Stimulated activated CD8-positive, alpha-beta memory T cell treated with anti-CD3 and anti-CD28 coated beads, Interleukin-2, amount 100 ng/mL, for 48 hours (primary cell): ENCODE measurements around the gene PLXNC1.

Experiments
- DNase-seq, 2 donors: peaks; one replicate each; pipeline ENCODE4 v3.0.0-alpha.2; 2020; ENCODE audit warnings: low read depth in 2 of 2

The PLXNC1 gene

DNA sequence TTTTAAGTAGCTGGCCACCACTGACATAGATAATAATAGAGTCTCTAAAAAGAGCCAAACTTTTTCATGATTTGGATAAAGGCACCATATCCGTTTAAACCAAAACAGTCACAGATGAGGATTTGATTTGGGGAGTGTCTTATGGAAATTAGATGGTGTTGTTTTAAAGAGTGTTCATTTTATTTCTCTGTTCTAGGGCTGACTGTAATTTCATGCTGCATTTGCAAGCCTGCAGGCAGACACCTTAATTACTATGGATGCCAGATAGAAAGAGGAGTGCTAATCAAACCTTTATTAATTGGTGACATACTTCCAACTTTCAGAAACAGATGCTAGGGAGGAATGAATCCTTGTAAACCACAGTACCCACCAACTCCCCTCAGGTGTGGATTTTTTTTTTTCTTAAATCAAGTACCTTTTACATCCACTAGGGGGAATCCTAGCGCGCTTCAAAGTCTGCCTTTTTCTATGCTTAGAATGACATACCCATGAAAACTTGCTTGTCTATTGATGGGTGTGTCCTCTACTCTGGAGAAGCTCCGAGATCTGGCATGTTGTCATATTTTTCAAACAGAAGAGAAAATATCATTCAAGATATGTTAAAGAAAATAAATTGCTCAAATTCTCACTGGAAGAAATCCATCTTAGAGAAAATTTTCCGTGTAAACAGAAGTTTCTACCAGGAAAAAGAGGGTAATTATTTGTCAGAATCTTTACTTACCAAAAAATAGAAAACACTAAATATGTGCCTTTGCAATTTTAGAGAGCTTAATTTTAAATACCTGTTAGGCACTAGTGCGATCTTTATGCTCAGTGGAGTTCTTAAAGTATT is 14.2 kb upstream of the PLXNC1 start:
- DNase-seq: no peak

DNA sequence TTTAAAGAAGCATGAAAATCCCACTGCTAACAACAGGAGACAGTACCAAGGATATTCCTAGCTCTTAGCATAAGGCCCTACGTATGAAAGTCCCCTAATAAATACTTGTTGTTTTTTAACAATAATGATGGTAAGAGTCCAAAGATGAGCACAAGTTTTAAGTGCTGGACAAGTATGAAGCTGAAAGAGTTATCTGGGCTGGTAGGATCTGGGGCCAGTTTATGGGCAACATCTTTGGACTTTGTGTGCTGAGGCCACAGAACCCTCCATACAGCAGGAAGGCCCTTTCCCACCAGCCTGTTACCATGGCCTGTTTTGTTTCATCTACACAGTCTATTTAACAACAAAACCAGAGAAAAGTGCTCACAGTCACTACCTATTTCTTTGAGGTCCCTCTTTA is 12.5 kb upstream of the PLXNC1 start:
- DNase-seq: no peak

DNA sequence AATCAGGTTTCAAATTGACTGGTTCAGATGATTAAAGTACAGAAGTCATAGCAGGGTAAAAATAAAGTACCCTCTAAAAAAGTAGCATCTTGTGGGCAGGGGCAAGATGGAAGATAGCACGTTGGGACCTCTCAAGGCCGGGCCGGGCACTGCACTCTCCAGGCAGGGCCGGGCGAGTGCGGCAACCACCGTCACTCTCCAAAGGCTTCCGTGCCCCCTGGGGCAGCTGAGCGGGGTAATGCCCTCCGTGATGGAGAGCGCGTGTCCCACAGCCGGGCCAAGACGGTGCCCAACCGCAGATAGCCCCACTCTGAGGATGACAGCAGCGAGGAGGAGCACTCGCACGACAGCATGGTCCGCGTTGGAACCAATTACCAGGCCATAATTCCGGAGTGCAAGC is 8.6 kb upstream of the PLXNC1 start:
- no peak for DNase-seq

DNA sequence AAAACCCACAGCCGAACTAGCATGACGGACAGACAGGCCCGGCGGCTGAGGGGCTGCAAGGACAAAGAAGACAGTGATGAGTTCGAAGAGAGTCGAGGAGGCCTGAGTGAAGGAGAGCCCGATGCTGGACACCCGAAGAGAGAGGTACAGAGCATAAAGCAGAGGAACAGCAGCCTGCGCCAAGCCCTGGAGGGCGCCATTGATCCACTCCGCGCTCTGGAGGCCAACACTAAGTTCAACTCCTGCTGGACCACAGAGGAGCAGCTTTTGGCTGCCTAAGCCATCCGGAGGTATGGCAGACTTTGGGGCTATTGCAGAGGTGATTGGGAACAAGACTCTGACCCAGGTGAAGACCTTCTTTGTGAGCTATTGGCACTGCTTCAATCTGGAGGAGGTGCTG is 7.8 kb upstream of the PLXNC1 start:
- peak; percentile 38 for DNase-seq

DNA sequence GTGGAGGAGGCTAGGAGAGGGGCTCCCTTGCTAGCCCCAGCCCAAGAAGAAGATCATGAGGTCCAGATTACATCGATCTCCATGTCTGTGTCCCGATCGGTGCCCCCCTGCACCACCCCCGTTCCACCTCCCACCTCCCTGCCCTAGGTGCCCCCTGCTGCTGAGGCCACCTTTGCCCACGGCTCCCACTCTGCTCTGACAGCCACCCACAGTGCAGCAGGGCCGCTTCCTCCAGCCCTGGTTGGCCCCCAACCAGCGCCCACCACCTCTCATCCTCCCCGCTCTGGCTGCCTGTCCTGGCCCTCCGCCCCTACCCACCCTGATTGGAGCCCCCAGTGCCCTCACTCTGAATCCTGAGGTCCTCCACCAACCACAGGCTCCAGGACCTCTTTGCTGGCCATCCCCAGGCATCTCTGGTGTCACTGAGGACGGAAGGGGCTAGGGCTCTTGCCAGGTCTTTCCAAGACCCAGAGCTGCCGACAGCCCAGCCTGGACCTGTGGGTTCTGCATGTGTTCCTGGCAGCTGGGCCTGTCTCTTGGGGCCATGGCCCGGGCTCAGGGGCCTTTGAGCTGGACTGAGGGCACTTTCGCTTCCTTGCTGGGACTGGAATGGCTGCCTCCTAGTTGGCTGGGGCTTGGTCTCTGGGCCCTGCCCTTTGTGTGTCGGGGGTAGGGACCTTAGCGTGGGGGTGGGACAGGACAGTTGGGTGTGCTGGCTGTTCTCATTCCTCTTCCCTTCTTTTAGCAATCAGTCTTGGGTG is 7.2 kb upstream of the PLXNC1 start:
- DNase-seq: no peak

DNA sequence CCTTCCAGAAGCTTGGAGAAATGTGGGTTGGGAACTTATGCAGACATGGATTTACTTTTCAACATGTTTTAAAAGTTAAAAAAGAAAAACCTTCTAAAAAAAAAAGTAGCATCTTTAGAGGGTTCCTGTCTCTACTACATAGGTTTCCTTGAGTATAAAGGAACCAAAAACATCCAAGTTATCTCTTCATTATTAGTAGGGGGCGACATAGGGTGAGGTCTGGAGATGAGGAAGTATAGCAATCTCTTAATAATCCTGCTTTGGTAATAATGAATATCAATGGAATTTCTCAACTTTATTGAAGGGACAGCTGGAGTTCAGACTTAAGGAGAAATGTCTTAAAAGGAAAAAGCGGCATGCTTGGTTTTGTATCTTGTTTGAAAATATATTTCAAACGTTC is 6.5 kb upstream of the PLXNC1 start:
- no peak for DNase-seq

DNA sequence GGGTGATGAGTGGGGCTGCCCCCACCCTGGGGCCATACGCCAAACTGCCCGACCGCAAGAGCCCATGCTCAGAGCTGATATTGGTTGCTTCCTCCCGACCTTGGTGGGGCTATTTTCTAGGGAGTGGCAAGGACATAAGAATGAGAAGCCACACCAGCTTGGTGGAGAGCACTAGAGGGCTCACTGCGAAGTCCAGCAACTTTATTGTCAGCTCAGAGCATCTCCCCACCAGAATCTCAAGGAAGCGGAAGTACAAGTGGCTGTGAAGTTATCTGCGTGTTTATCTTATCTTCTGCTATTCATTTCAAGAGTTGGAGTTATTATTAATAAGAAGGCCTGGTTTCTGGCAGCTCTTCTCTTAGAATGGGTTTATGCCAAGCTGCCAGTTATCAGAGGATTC is 4.9 kb upstream of the PLXNC1 start:
- no peak for DNase-seq

DNA sequence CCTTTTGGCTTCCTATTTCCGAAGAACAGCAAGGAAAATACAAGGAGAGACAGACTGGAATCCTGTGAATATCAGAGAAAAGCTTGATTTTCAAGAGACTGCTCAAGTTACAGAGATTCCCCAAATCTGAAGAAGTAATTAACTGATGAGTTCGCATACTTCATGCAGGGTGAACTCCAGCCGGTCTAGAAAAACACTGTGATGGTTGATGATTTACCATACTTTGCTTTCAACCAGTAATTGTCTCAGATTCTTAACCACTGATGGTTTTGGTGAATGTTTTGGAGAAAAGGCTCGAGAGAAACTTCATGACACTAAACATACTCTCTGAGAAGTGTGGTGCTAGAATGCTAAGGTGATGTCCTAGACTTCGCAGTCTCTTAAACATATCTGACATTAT is 4.4 kb upstream of the PLXNC1 start:
- DNase-seq: no peak

DNA sequence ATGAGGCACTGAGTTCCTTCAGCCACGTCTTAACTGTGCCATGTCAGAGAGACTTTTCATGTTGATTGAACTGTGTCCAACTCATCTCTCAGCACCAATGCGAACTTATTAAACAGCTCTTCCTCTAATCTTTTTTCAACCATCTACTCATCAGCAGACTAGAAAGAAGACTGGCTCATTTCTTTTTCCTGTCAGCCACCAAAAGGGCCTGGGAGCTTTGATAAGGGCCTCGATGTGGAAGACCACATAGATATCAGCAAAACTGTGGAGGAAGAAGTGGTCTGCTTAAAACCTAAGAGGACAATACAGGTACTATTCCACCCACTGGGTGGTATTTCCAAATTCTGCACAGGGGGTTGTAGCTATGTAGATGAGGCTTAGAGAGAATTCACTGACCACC is 3.6 kb upstream of the PLXNC1 start:
- DNase-seq: no peak

DNA sequence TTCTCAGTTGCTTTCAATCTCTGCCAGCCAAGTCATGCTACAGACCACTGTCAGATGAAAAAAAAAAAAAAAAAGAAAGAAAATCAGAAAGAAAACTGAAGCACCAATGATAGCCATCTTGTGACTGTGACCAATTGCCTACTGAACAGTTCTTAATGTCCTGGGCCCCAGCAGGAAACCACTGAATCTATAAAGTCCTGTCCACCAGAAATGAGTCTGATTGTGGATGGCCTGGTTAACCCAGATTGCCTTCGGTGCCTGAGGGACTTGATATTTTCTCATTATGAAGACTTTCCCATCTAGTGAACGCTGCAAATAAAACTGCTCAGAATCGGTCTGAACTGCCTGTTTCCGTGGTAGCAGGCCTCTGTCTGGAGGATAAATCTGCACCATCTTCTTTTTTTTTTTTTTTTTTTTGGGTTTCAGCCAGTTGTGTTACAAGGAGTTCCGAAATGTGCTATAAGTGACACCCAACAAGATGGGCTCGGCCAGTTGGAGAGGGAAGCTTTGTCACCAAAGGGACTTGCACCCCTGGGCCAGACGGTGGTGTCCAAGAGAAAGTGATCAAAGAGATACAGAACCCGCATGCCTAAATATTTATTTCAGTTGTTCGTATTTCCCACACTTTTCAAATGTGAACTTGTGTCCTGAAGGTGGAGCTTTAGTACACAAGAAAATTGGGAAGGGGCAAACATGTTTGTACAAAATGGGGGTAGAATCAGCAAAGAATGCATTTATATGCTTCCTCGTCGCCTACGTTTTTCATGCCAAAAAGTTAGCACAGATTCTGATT is 3.0 kb upstream of the PLXNC1 start:
- no peak for DNase-seq

DNA sequence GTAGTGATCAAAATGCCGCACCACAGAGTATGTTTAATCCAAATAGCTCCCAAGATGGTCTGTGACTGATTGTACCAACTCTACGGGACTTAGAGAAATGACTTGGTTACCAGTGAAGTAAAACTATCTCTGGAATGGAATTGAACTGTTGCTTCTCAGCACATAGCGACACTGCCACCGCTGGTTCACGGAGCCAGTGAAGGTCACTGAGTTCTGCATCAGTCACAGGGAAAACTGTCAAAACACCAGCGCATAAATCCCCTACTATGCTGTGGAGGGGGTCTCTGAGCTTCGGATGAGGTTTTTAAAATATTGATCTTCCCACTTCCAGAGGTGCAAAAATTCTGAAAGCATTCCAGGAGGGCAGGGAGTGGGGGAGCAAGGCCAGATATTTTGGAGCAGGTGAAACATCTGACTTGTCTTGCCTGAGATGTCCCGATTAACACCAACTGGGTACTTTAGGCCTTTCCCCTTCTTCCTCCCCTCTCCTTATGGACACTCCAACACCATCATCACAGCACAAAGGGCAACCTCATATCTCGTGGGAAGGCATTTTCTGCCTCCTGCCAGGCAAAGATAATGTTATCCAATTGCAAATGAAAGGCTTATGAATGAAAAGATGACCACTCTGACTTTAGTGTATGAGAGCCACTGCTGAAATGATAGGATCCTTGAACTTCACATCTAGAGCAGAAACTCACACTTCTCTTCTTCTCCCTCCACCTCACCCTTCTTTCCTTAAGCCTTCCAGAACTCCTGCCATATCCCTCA is 2.0 kb upstream of the PLXNC1 start:
- DNase-seq: no peak

DNA sequence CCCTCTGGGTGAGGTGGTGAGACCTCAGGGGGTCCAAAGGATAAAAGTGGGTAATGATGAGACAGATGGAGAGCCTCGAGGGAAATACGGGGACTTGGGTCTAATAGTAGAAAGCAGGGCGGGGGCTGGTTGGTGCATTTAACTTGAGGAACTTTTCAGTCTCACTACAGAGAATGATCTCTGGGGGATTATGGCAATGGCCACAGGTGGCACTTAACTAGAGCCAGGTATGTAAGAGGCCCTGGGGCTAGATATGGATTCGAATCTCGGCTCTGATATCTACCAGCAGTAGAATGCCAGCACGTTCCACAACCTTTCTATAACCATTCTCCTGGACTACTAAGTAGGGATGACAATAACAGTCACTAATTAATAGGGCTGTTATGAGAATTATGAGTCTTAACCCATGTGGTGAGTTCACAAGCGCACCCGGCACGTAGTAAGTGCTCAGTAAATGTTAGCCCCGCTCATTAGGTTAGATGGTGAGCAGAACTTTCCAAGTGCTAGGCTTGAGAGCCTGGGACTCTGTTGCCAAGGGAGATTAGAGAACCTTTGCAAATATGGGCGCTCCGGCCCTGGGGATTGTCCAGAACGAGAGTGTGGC is 888 bp upstream of the PLXNC1 start:
- no peak for DNase-seq

DNA sequence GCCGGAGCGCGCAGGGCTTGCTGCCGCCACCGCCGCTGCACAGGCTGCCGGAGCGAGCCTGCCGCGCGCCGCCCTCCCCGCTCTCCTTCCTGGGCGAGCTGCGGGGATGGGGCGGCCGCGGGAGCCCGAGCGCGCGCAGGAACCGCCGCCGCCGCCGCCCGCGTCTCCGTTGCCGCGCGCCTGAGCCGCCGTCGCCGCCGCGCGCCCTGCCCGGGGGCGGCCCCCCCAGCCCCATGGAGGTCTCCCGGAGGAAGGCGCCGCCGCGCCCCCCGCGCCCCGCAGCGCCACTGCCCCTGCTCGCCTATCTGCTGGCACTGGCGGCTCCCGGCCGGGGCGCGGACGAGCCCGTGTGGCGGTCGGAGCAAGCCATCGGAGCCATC is 352 bp downstream of the PLXNC1 start:
- DNase-seq: no peak

DNA sequence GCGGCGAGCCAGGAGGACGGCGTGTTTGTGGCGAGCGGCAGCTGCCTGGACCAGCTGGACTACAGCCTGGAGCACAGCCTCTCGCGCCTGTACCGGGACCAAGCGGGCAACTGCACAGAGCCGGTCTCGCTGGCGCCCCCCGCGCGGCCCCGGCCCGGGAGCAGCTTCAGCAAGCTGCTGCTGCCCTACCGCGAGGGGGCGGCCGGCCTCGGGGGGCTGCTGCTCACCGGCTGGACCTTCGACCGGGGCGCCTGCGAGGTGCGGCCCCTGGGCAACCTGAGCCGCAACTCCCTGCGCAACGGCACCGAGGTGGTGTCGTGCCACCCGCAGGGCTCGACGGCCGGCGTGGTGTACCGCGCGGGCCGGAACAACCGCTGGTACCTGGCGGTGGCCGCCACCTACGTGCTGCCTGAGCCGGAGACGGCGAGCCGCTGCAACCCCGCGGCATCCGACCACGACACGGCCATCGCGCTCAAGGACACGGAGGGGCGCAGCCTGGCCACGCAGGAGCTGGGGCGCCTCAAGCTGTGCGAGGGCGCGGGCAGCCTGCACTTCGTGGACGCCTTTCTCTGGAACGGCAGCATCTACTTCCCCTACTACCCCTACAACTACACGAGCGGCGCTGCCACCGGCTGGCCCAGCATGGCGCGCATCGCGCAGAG is 873 bp downstream of the PLXNC1 start:
- peak; percentile 20 to 39 for DNase-seq

DNA sequence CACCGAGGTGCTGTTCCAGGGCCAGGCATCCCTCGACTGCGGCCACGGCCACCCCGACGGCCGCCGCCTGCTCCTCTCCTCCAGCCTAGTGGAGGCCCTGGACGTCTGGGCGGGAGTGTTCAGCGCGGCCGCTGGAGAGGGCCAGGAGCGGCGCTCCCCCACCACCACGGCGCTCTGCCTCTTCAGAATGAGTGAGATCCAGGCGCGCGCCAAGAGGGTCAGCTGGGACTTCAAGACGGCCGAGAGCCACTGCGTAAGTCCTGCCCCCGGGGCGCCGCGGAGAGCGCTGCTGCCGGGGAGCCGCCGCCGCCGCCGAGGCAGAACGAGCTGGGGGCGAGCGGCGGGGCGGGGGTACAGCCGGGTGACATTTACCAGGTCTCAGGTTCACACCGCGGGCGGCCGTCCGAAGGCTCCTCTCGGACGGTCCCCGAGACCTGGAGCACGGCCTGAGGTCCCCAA is 1.4 kb downstream of the PLXNC1 start:
- DNase-seq: peak in 1 of 2 donors; percentile 19

DNA sequence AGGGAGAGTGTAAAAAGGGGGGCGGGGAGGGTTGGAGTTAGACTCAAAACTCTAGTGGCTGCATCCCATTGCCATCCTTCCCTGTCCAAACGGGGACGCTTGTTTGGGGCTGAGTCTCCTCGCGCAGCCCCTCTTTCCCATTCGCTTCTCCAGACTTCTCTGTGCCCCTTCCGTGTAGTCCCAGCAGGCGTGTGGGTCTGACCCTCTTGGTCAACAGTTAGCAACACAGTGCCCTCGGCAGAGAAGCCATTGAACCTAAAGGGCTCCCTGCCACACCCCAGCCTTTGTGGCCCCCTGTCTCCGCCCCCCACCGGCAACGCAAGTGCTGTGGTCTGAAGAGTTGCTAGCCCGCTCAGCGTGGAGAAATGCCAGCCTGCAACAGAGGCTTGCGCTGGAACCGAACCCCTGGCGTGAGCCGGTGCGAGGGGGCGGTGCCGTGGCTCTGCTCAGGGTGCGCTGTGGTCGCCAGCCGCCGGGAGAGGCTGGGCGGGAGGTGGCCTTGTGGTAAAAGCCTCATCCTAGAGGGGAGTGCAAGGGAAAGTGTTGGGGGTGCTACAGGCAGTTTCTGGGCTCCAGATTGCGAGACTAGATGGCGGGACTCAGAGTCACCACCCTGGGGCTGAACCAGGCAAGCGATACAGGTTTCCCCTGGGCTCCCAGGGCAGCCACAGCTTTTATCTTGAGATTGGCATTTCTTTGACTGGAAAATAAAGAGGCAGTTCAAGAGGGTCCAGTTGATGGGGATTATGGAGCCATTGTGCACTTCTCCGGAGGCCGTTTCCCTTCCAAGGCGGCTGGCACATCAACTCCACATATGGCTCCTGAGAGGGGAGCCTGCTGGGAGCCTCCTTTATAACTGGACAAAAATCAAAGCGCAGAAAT is 2.1 kb downstream of the PLXNC1 start:
- DNase-seq: peak; percentile 28 to 29

DNA sequence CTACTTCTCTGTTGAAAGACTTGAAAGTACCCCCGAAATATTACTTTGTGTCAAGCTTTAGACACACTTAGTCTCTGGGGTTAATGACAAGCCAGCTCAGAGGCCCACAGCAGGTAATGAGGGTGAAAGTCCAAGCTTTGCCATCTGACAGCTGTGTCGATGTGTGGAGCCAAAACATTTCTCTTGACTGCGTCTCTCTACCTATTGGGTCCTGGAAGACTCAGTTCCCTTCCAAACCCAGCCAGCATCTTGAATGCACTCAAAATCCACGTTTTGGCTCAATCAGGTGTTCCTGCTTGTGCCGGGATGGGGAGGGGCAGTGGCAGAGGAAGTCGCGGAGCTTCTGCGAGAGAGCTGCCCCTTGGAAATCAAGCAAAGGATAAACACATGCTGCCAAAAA is 3.2 kb downstream of the PLXNC1 start:
- no peak for DNase-seq

DNA sequence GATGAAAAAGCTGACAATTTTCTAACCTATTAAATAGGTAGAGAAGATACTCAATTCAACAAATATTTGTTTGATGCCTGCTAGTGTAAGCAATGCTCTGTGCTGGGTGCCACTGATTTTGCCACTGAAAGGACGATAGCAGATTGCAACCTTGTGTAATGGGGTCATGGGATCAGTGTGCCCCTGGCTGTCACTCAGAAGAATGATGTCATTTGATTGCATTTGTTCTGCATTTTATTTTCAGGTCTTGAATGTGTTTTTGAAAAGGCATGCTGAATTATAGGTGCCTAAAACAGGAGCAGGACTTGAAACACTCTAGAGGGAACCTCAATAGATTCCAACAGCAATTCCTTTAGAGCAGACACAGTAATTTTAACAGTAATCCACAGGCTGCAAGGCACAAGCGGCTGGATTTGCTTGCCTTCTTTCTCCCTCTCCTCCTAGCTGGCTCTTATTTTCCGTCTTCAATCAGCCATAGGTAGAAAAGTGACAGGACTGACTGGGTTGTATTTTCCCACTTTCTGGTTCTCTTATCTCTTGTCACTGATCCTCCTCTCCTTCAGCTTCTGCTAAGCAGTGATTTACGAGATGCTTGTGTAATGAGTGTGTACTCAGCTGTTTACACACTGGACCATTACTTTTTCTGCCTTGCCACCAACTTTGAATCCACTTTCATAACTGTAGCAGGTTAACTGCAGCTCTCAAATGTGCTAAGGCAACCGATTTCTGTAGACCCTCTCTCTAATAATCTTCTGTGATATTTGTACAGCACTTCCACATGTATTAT is 4.1 kb downstream of the PLXNC1 start:
- DNase-seq: no peak

DNA sequence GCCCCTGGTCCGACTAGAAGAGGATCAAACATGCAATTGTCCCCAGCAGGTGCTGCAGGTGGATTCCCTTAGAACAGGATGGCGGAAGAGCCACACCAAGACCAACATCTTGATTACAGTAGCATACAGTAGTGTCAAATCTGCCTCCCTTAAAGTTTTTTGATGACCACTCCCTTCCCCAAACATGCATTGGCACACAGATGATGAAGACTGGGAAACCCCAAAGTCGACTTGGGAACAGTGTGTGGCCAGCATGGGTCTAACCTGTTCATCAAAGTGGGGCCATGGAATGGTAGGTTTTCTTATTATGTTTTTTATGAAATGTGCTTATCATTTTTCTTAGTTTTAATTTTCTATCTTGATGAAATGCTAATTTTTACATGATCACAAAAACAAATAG is 8.8 kb downstream of the PLXNC1 start:
- DNase-seq: no peak
